Suprapubic skin (tissue), 4 donors: ENCODE results near the gene AGMO.

Experiments
- EP300 ChIP-seq: sonication (generic); formaldehyde crosslinking; IDR thresholded peaks from one replicate; pipeline ENCODE4 v1.6.1; 2017; ENCODE audit warnings: antibody characterized with exemption
- POLR2A ChIP-seq, 2 donors: fragments of 450-650 bp; IDR thresholded peaks; one replicate each; pipeline ENCODE4 v1.6.1; 2017; ENCODE audit warnings: antibody characterized with exemption in 2 of 2, mild to moderate bottlenecking in 2 of 2, moderate library complexity in 2 of 2
- POLR2AphosphoS5 ChIP-seq, 3 donors: sonication (generic); formaldehyde crosslinking; IDR thresholded peaks; one replicate each; pipeline ENCODE4 v1.6.1; 2017; ENCODE audit warnings: antibody characterized with exemption in 3 of 3
- TF ChIP-seq, protein P1 (sequence below), 2 donors: fragments of 200-600 bp in 1 of 2; fragments of 450-650 bp in 1 of 2; sonication (generic) in 1 of 2; IDR thresholded peaks; one replicate each; pipeline ENCODE4 v1.5.1; 2016 to 2019; ENCODE audit warnings: antibody characterized with exemption in 2 of 2, mild to moderate bottlenecking in 1 of 2, moderate library complexity in 1 of 2

GRCh38 chr7:15559416-15559928 lies 2.3 kb downstream of the AGMO start:
- TF ChIP-seq POLR2A (IDR thresholded peaks at IDR 0.05) (no peak), POLR2AphosphoS5 (IDR thresholded peaks at IDR 0.05) (no peak), EP300 (no peak)
- TF ChIP-seq, protein P1, sequence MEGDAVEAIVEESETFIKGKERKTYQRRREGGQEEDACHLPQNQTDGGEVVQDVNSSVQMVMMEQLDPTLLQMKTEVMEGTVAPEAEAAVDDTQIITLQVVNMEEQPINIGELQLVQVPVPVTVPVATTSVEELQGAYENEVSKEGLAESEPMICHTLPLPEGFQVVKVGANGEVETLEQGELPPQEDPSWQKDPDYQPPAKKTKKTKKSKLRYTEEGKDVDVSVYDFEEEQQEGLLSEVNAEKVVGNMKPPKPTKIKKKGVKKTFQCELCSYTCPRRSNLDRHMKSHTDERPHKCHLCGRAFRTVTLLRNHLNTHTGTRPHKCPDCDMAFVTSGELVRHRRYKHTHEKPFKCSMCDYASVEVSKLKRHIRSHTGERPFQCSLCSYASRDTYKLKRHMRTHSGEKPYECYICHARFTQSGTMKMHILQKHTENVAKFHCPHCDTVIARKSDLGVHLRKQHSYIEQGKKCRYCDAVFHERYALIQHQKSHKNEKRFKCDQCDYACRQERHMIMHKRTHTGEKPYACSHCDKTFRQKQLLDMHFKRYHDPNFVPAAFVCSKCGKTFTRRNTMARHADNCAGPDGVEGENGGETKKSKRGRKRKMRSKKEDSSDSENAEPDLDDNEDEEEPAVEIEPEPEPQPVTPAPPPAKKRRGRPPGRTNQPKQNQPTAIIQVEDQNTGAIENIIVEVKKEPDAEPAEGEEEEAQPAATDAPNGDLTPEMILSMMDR (IDR thresholded peaks at IDR 0.05): no peak
